Skeletal muscle tissue (tissue), 4 donors: ENCODE data around the gene NRL. TPM values are rescaled to one million over a fixed set of nuclear protein-coding genes. Genes with fewer than 3 reads are reported as not detected.
"Not testable (repeated sequence)": the region's sequence is repeated elsewhere in the genome, so short reads cannot be mapped to it uniquely, and the experiment has no call there.

Source experiments
- H3K27ac ChIP-seq: one replicate; pipeline ENCODE4 v1.7.0; 2013; ENCODE audit warnings: mild to moderate bottlenecking, low read depth, low read length, inconsistent platforms
- H3K27me3 ChIP-seq, 3 donors: one replicate each; pipeline ENCODE4 v1.7.0; 2013; ENCODE audit warnings: low read length in 3 of 3; ENCODE audit not compliant: control insufficient read depth in 3 of 3, insufficient read depth in 3 of 3
- H3K36me3 ChIP-seq, 3 donors: one replicate each; pipeline ENCODE4 v1.7.0; 2013; ENCODE audit warnings: low read length in 3 of 3; ENCODE audit not compliant: control insufficient read depth in 3 of 3, insufficient read depth in 3 of 3
- H3K4me1 ChIP-seq, 3 donors: one replicate each; pipeline ENCODE4 v1.7.0; 2013; ENCODE audit warnings: low read length in 3 of 3, mild to moderate bottlenecking in 3 of 3; ENCODE audit not compliant: control insufficient read depth in 3 of 3, insufficient read depth in 3 of 3
- H3K4me3 ChIP-seq, 3 donors: one replicate each; pipeline ENCODE4 v1.7.0; 2013; ENCODE audit warnings: low read length in 3 of 3
- H3K9ac ChIP-seq, 3 donors: one replicate each; pipeline ENCODE4 v1.7.0; 2013; ENCODE audit warnings: low read length in 3 of 3, mild to moderate bottlenecking in 3 of 3, moderate library complexity in 2 of 3, low read depth in 1 of 3
- H3K9me3 ChIP-seq, 3 donors: one replicate each; pipeline ENCODE4 v1.7.0; 2013; ENCODE audit warnings: low read length in 3 of 3; ENCODE audit not compliant: control insufficient read depth in 3 of 3
- total RNA-seq: library from RNA; depleted of rRNA; stranded (reverse); fragments of >200 nt; gene quantifications from one replicate; pipeline ENCODE4 v1.2.3, GENCODE V29; 2014
- donor health status: Osteomylitis.

NRL gene
- total RNA-seq, 1 donor from 2014 or later = 2.1 TPM

- H3K36me3 ChIP-seq, H3K27ac ChIP-seq, H3K4me3 ChIP-seq, H3K9me3 ChIP-seq, H3K9ac ChIP-seq: not testable (repeated sequence)
- peaks cover 5 to 12% (median 6%) of the 10 kb centered on the region in 3 donors for H3K27me3 ChIP-seq
- H3K4me1 ChIP-seq = peaks cover 14 to 18% (median 15%) of the 10 kb centered on the region in 3 donors
These were observed 65.7 kb downstream of the NRL start for GRCh38 chr14:24049002-24049401.

- Histone ChIP-seq H3K27ac (no peak overlapping the region), H3K9ac (peak overlapping the region in 1 of 3 donors; percentile 51), H3K4me3 (no peak overlapping the region), H3K36me3 (no peaks in the 10 kb centered on the region), H3K27me3 (peaks cover 0 to 3% (median 0%) of the 10 kb centered on the region in 3 donors), H3K9me3 (no peaks in the 10 kb centered on the region), H3K4me1 (no peaks in the 10 kb centered on the region)
These were observed 72.0 kb downstream of the NRL start for GRCh38 chr14:24042746-24043145.

DNA sequence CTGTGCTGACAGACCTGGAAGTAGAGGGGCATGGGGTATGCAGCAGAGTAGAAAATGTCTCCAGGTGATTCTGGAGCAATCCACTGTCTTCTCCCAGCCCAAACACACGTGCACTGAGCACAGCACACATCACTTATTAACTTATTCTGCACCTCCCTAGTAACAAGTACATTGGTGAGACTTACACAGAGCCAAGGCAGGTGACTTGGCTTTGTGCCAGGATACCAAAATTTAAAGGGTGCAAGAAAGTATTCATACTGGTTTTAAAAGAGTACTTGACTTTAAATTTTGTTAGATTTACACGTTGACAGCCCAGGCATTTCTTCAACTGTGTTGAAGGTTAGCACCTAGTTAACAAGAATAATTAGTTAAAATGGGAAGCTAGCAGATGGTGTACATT is 74.1 kb downstream of the NRL start:
- peaks cover 0 to 9% (median 2%) of the 10 kb centered on the region in 3 donors for H3K4me1 ChIP-seq
- H3K27me3 ChIP-seq = peaks cover 0 to 3% (median 0%) of the 10 kb centered on the region in 3 donors
- H3K9me3 ChIP-seq = no peaks in the 10 kb centered on the region
- no peaks in the 10 kb centered on the region for H3K36me3 ChIP-seq
- no peak overlapping the region for H3K9ac ChIP-seq
- no peak overlapping the region for H3K27ac ChIP-seq
- H3K4me3 ChIP-seq = no peak overlapping the region

GRCh38 chr14:24038686-24039085 is 76.1 kb downstream of the NRL start:
- Histone ChIP-seq H3K36me3 (no peaks in the 10 kb centered on the region), H3K4me3 (no peak overlapping the region), H3K4me1 (peaks cover 0 to 10% (median 3%) of the 10 kb centered on the region in 3 donors), H3K9me3 (no peaks in the 10 kb centered on the region), H3K27me3 (peaks cover 0 to 3% (median 0%) of the 10 kb centered on the region in 3 donors), H3K27ac (no peak overlapping the region), H3K9ac (no peak overlapping the region)

DNA sequence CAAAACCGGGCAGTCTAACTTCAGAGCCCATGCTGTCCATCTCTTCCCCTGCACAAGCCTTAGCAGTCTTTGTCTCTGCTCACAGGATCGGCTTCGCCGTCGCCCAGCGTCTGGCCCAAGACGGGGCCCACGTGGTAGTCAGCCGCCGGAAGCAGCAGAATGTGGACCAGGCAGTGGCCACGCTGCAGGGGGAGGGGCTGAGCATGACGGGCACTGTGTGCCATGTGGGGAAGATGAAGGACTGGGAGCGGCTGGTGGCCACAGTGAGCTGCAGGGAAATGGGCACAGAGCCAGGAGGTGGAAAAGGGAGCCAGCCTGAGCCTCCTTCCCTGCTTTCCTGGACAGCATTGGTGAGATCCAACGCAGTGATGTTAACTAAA is 77.1 kb downstream of the NRL start:
- Histone ChIP-seq H3K4me3 (no peak overlapping the region), H3K9ac (no peak overlapping the region), H3K4me1 (peaks cover 3 to 11% (median 6%) of the 10 kb centered on the region in 3 donors), H3K27ac (no peak overlapping the region), H3K27me3 (peaks cover 0 to under 1% (median 0%) of the 10 kb centered on the region in 3 donors), H3K36me3 (no peaks in the 10 kb centered on the region), H3K9me3 (no peaks in the 10 kb centered on the region)

DNA sequence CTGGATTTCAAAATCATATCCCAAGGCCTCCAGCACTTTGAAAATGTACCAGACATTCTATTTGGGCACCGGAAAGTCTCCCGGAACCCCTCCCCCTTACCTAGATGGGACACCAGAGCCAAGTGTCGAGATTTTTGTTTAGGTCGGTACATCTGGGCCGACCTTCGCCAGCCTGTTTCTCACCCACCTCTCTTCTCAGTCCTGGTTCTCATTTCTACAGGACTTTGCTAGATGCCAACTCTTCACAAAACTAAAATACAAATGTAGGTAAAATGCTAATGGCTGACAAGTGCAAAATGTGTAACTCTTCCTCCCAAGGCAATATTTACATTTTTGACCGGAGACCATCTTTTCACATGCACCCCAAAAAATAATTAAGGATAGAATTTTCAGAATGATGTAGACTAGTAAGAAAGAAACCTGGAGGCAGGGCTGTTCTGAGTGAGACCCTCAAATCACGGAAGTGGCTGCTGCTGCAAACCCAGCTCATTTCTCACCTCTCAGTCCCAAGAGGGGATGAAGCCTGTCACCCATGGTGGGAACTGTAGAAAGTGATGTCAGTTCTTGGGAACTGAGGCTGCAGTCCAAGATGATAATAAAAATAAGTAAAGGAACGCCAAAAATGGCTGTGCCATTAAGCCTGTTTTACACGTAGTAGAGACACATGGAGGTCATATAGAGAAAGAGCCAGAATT is 77.6 kb downstream of the NRL start:
- not testable (repeated sequence) for H3K9me3 ChIP-seq, H3K27me3 ChIP-seq, H3K36me3 ChIP-seq
- Histone ChIP-seq H3K27ac (peak overlapping the region; percentile 81), H3K4me1 (peaks cover 3 to 11% (median 9%) of the 10 kb centered on the region in 3 donors), H3K4me3 (peak overlapping the region; percentile 87 to 88 (median 88)), H3K9ac (peak overlapping the region; percentile 77 to 92 (median 83))

- Histone ChIP-seq H3K27me3 (no peaks in the 10 kb centered on the region), H3K9ac (peak overlapping the region; percentile 77 to 92 (median 83)), H3K9me3 (no peaks in the 10 kb centered on the region), H3K27ac (peak overlapping the region; percentile 81), H3K36me3 (no peaks in the 10 kb centered on the region), H3K4me1 (peaks cover 3 to 11% (median 9%) of the 10 kb centered on the region in 3 donors), H3K4me3 (peak overlapping the region; percentile 87 to 88 (median 88))
These were observed 78.4 kb downstream of the NRL start for GRCh38 chr14:24036169-24036962.

DNA sequence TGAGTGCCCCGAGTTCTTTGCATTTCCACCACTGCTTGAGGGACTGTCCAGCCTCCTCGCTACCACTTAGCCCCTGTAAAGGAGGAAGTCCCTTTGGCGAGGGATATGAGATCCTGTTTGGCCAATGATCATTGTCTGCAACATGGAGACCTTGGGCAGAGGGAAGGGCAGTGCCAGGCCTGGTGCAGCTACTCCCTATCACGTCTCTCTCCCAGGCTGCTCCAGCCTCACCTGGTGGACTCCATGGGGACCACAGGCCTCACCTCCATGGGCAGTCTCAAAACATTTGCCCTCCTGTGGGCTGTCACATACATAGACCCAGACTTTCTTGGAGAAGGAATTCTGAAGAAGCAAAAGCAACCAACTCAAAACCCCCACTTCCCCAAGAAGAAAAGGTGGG is 79.0 kb downstream of the NRL start:
- Histone ChIP-seq H3K9ac (peak overlapping the region in 2 of 3 donors; percentile 83 to 92), H3K4me3 (peak overlapping the region; percentile 87 to 88 (median 88)), H3K27ac (peak overlapping the region; percentile 81), H3K4me1 (peaks cover 3 to 11% (median 9%) of the 10 kb centered on the region in 3 donors)
- H3K9me3 ChIP-seq, H3K36me3 ChIP-seq, H3K27me3 ChIP-seq: not testable (repeated sequence)

DNA sequence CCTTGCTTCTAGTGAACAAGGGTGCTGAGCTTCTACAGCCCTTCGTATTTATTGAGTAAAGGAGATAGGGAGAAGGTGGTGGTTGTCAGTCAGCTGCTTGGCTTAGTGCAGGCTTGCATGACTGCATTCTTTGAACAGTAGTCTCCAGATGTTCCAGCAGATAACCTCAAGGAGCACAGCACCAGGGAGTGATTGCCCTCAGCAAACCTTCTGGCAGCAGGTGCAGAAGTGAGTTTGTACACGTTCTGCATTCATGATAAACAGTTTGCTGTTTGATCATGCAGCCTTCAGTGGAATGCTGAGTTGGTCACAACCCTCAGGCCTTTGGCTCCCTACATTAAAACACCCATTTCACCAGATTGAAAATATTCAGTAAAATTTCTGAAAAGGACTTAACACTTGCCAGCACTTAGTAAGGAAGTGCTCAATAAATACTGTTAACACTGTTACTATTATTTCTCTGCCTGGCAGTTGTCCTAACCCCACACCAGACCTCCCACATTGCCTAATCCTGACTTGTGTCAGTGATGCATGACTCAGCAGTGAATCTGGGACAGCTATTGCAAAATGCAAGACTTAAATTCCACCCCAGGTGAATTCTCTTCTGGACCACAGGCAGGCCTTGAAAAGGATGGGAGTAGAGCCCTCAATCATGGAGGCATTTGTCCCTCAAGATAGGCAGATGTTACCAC is 81.9 kb downstream of the NRL start:
- no peaks in the 10 kb centered on the region for H3K27me3 ChIP-seq
- H3K36me3 ChIP-seq = no peaks in the 10 kb centered on the region
- no peaks in the 10 kb centered on the region for H3K9me3 ChIP-seq
- H3K4me3 ChIP-seq = no peak overlapping the region
- peaks cover 3 to 11% (median 9%) of the 10 kb centered on the region in 3 donors for H3K4me1 ChIP-seq
- no peak overlapping the region for H3K27ac ChIP-seq
- H3K9ac ChIP-seq = no peak overlapping the region
